Esophagus muscularis mucosa (tissue), 3 donors: Measurements from ENCODE around the gene SNX3.

Experiments
- CTCF ChIP-seq, 3 experiments: fragments of 200-600 bp in 2 of 3; fragments of 450-650 bp in 1 of 3; sonication (generic) in 2 of 3; IDR thresholded peaks; one replicate each; pipeline ENCODE4 v1.5.1; 2017 to 2019; ENCODE audit warnings: antibody characterized with exemption in 3 of 3, mild to moderate bottlenecking in 2 of 3, moderate library complexity in 1 of 3
- POLR2A ChIP-seq: fragments of 450-650 bp; IDR thresholded peaks from one replicate; pipeline ENCODE4 v1.6.1; 2017; ENCODE audit warnings: antibody characterized with exemption, moderate library complexity, mild to moderate bottlenecking, low read depth

GRCh38 chr6:108163644-108164542, 96.9 kb downstream of the SNX3 start:
- TF ChIP-seq CTCF (IDR thresholded peaks at IDR 0.05) (no peak), POLR2A (no peak)
